ENCODE measurements around the gene CHRNB4. TPM values are rescaled to one million over a fixed set of nuclear protein-coding genes. Genes with fewer than 3 reads are reported as not detected.
A peak's percentile ranks its signal among the peaks of the same experiment; 100 is the strongest.

The CHRNB4 gene
- total and polyA plus RNA-seq, 2 of the 8 experiments (the other 6 are each of a cell fraction or from before 2014, with no cell fraction given): 2.4 to 4.5 TPM

GRCh38 chr15:78605680-78606079, 35.3 kb downstream of the CHRNB4 start:
- H3K56ac ChIP-seq (replicated peaks; ENCODE audit: insufficient read length, low read depth, low read length): no peak overlapping the region
- CTCF ChIA-PET (ENCODE audit: partially characterized antibody): interaction anchor here (1.0 to 2.0 kb wide), 2 partner anchors 12 to 33 kb away, joined by 3 to 7 read pairs; no protein-coding TSS in a partner anchor
- no peaks in the 10 kb centered on the region for H3K79me1 ChIP-seq (ENCODE audit: low read depth, low read length)
- DNase-seq (ENCODE audit: low read depth in 1 of 2, low spot score in 2 of 2): no peak
- no peak overlapping the region for H2BK12ac ChIP-seq (ENCODE audit: low read depth, low read length)
- H3K4me3 ChIP-seq (ENCODE audit: extremely low read depth in 1 of 4, insufficient read depth in 2 of 4, low read depth in 3 of 4, low read length in 4 of 4): no peak overlapping the region
- POLR2A ChIA-PET (ENCODE audit: partially characterized antibody): no interaction called here
- H3K4me1 ChIP-seq (replicated peaks in 1 of 4; ENCODE audit: control insufficient read depth in 3 of 4, insufficient read depth in 4 of 4, low read length in 3 of 4): no peaks in the 10 kb centered on the region
- H3K23ac ChIP-seq (ENCODE audit: insufficient read length): no peak overlapping the region
- H3K79me2 ChIP-seq (ENCODE audit: control insufficient read depth in 1 of 2, insufficient read depth in 2 of 2, low read length in 2 of 2): no peaks in the 10 kb centered on the region
- H3K36me3 ChIP-seq (ENCODE audit: control insufficient read depth in 2 of 4, insufficient read depth in 4 of 4, low read length in 3 of 4): peaks cover 0 to 3% (median 0%) of the 10 kb centered on the region in 4 experiments; a peak in 1 of 8 replicates
- H3K27me3 ChIP-seq (replicated peaks in 1 of 4; ENCODE audit: control insufficient read depth in 3 of 4, extremely low read depth in 1 of 4, insufficient read depth in 3 of 4, low read length in 3 of 4): no peaks in the 10 kb centered on the region
- no peak overlapping the region for H2BK5ac ChIP-seq (ENCODE audit: low read depth, low read length)
- no peak overlapping the region for H3K4ac ChIP-seq (replicated peaks; ENCODE audit: insufficient read length, low read depth, low read length)
- no peak overlapping the region for H4K91ac ChIP-seq (replicated peaks; ENCODE audit: insufficient read length, low read length)
- H4K20me1 ChIP-seq (replicated peaks in 1 of 2; ENCODE audit: control insufficient read depth in 1 of 2, insufficient read depth in 2 of 2, low read length in 2 of 2): no peaks in the 10 kb centered on the region
- H4K8ac ChIP-seq (ENCODE audit: extremely low read depth, insufficient read depth, low read length): no peak overlapping the region
- no peak overlapping the region for H3K9ac ChIP-seq (replicated peaks in 1 of 4; ENCODE audit: extremely low read depth in 1 of 4, low read depth in 3 of 4, low read length in 3 of 4)
- no peak overlapping the region for H3K27ac ChIP-seq (ENCODE audit: low read depth, low read length)
- no peak overlapping the region for H2BK15ac ChIP-seq (ENCODE audit: low read length)
- TF ChIP-seq MAX (IDR thresholded peaks at IDR 0.05): 0 out of 2 replicates have a peak, but pooled peaks have one; percentile 23
- TF ChIP-seq EZH2 (IDR thresholded peaks at IDR 0.05; ENCODE audit: low read depth, low read length, severe bottlenecking): no peak
- no peak overlapping the region for H3K4me2 ChIP-seq (ENCODE audit: insufficient read depth in 1 of 2, low read depth in 2 of 2, low read length in 2 of 2)
- no peak overlapping the region for H2BK120ac ChIP-seq (replicated peaks; ENCODE audit: low read depth, low read length)
- H3K14ac ChIP-seq (ENCODE audit: insufficient read length): no peak overlapping the region
- peaks cover 4 to 16% of the 10 kb centered on the region in 2 experiments; a peak in 1 of 4 replicates for H3K9me3 ChIP-seq (ENCODE audit: insufficient read depth in 2 of 2, low read depth in 1 of 2, low read length in 1 of 2)
- H2AFZ ChIP-seq (ENCODE audit: low read length): no peak overlapping the region
- no peaks in the 10 kb centered on the region for H3K23me2 ChIP-seq (ENCODE audit: low read depth, low read length)
- 96% methylated on average over 4 of the region's 4 CpGs; no CpG with 5 or more reads in 1 of the 2 experiments for WGBS, 2 experiments (ENCODE audit: extremely low coverage in 1 of 2, insufficient coverage in 1 of 2, insufficient read length in 1 of 2, insufficient replicate concordance in 2 of 2, low coverage in 1 of 2, low lambda C conversion rate in 2 of 2, missing lambda C conversion rate in 1 of 2)
- no peak overlapping the region for H2BK20ac ChIP-seq (ENCODE audit: low read length)
- no peak overlapping the region for H3K18ac ChIP-seq (ENCODE audit: extremely low read depth, low read length)
- FAIRE-seq: no peak
- no peak overlapping the region for H2AK5ac ChIP-seq (ENCODE audit: low read depth, low read length)
- H4K5ac ChIP-seq (ENCODE audit: insufficient read length, low read depth, low read length): no peak overlapping the region
